ENCODE data around the gene LHFPL2.

DNA sequence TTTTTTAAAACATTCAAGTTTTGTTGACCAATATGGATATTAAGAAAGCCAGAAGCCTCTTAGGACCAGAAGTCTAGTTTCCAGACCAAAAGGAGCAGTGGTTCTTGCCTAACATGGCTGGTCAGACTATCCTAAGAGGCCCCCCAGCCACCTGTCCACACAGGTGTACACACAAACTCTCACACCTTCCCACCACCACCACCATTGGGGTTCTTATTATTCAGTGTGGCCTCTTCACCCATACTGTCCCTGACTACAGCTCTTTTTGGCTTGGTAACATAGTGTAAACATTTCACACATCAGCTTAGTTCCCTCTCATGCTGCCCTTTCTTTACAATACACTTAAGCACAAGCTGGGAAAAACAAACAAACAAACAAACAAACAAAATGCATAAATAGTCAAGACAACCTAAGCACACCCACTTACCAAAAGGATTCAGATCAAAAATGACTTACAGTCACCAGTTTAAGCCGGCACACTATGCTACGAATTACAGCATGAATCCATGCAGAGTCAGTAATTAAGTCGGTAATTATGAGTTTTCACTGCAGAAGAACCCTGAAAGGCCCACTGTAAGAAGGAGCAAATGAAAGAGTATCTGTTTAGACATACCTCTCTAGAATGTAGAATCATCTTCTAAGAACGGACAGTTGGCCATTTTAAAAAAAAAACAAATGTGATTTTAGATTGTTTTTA is 9.5 kb downstream of the LHFPL2 start:
- TF ChIP-seq CTCF (IDR thresholded peaks at IDR 0.05): no peak
- no peak for TF ChIP-seq POLR2AphosphoS5 (IDR thresholded peaks at IDR 0.05)

Data from prostate gland (tissue), 2 donors.